Common myeloid progenitor, CD34-positive (primary cell): ENCODE measurements around the gene NVL.

ENCODE experiments used
- CTCF ChIA-PET: fragments of 350-600 bp; sonication (Branson Sonifier 250); formaldehyde crosslinking; loops from one replicate; lab custom pipeline; 2021; ENCODE audit warnings: antibody characterized with exemption; lab: Charles Lee
- POLR2A ChIA-PET: fragments of 350-600 bp; sonication (Branson Sonifier 250); formaldehyde crosslinking; loops from one replicate; lab custom pipeline; 2021; ENCODE audit warnings: antibody characterized with exemption; lab: Charles Lee
- DNase-seq, 3 donors: peaks; one replicate each; pipeline versions ENCODE4 v3.0.0 to v3.0.0-alpha.2; 2013
- H3K27ac ChIP-seq, 2 experiments: 1 replicate in 1 of 2; 2 replicates in 1 of 2; pipeline ENCODE4 v1.7.0; 2013; ENCODE audit warnings: inconsistent platforms in 2 of 2, low read length in 2 of 2, mild to moderate bottlenecking in 2 of 2, low read depth in 1 of 2, moderate library complexity in 1 of 2; ENCODE audit not compliant: severe bottlenecking in 2 of 2, insufficient read depth in 1 of 2, poor library complexity in 1 of 2
- H3K27me3 ChIP-seq, 5 experiments: replicated peaks in 2 of 5; 1 replicate in 3 of 5; 2 replicates in 2 of 5; pipeline versions ENCODE4 v1.6.1 to v1.7.0; 2013; ENCODE audit warnings: low read length in 4 of 5, mild to moderate bottlenecking in 2 of 5, moderate library complexity in 2 of 5, inconsistent platforms in 1 of 5; ENCODE audit not compliant: insufficient read depth in 5 of 5, control insufficient read depth in 4 of 5
- H3K36me3 ChIP-seq, 4 experiments: 1 replicate in 2 of 4; 2 replicates in 2 of 4; pipeline versions ENCODE4 v1.6.1 to v1.7.0; 2013; ENCODE audit warnings: low read length in 3 of 4, control low read depth in 1 of 4, mild to moderate bottlenecking in 1 of 4; ENCODE audit not compliant: control insufficient read depth in 4 of 4, insufficient read depth in 4 of 4
- H3K4me1 ChIP-seq, 4 experiments: 1 replicate in 3 of 4; 2 replicates in 1 of 4; pipeline versions ENCODE4 v1.6.1 to v1.7.1; 2013; ENCODE audit warnings: low read length in 3 of 4, mild to moderate bottlenecking in 3 of 4, control low read depth in 1 of 4, inconsistent platforms in 1 of 4, moderate library complexity in 1 of 4; ENCODE audit not compliant: control insufficient read depth in 4 of 4, insufficient read depth in 4 of 4; ENCODE audit errors: control extremely low read depth in 1 of 4
- H3K4me3 ChIP-seq, 7 experiments: 1 replicate in 4 of 7; 2 replicates in 3 of 7; pipeline versions ENCODE4 v1.5.1 to v1.7.0; 2013; ENCODE audit warnings: mild to moderate bottlenecking in 7 of 7, low read length in 6 of 7, moderate library complexity in 6 of 7, inconsistent platforms in 2 of 7, low read depth in 2 of 7, control low read depth in 1 of 7; ENCODE audit not compliant: insufficient read depth in 4 of 7, control insufficient read depth in 1 of 7; ENCODE audit errors: extremely low read depth in 1 of 7
- H3K9me3 ChIP-seq, 5 experiments: 1 replicate in 4 of 5; 2 replicates in 1 of 5; pipeline versions ENCODE4 v1.6.1 to v1.7.1; 2013; ENCODE audit warnings: low read length in 4 of 5, mild to moderate bottlenecking in 2 of 5, inconsistent platforms in 1 of 5, low read depth in 1 of 5, moderate library complexity in 1 of 5; ENCODE audit not compliant: control insufficient read depth in 4 of 5, insufficient read depth in 2 of 5; ENCODE audit errors: control extremely low read depth in 1 of 5
- WGBS: methylation state at CpG from one replicate; pipeline ENCODE4 v1.1.5; 2013; ENCODE audit not compliant: insufficient coverage; 5-methylcytosine and 5-hydroxymethylcytosine counted together

The NVL gene

GRCh38 chr1:224287714-224288113, 42.3 kb downstream of the NVL start:
- H3K4me3 ChIP-seq: no peak overlapping the region
- ChIA-PET CTCF (interaction anchor here (0.7 kb wide), 1 partner anchor 18 kb away, joined by 3 read pairs; no protein-coding TSS in a partner anchor), POLR2A (no interaction called here)
- H3K27ac ChIP-seq: no peak overlapping the region
- no CpG with 5 or more reads among the region's 2 CpGs for WGBS
- no peaks in the 10 kb centered on the region for H3K4me1 ChIP-seq
- no peak for DNase-seq
- no peaks in the 10 kb centered on the region for H3K27me3 ChIP-seq
- H3K9me3 ChIP-seq: no peaks in the 10 kb centered on the region
- peaks cover 25 to 60% (median 40%) of the 10 kb centered on the region in 4 experiments for H3K36me3 ChIP-seq

GRCh38 chr1:224282140-224282539, 47.8 kb downstream of the NVL start:
- Histone ChIP-seq H3K27me3 (no peaks in the 10 kb centered on the region), H3K4me3 (no peak overlapping the region), H3K36me3 (peaks cover 12 to 52% (median 32%) of the 10 kb centered on the region in 4 experiments), H3K27ac (no peak overlapping the region), H3K4me1 (no peaks in the 10 kb centered on the region), H3K9me3 (no peaks in the 10 kb centered on the region)
- ChIA-PET CTCF (no interaction called here), POLR2A (interaction anchor here (0.6 kb wide), 1 partner anchor 9 kb away, joined by 3 read pairs; no protein-coding TSS in a partner anchor)
- no peak for DNase-seq
- 100% methylated on average over 1 of the region's 3 CpGs for WGBS

GRCh38 chr1:224276771-224277487, 53.0 kb downstream of the NVL start:
- no peaks in the 10 kb centered on the region for H3K9me3 ChIP-seq
- no peak overlapping the region for H3K4me3 ChIP-seq
- peaks cover 8 to 36% (median 23%) of the 10 kb centered on the region in 4 experiments for H3K36me3 ChIP-seq
- H3K4me1 ChIP-seq: no peaks in the 10 kb centered on the region
- CTCF ChIA-PET: no interaction called here
- H3K27ac ChIP-seq: no peak overlapping the region
- H3K27me3 ChIP-seq: no peaks in the 10 kb centered on the region
- no peak for DNase-seq
- POLR2A ChIA-PET: no interaction called here
- no CpG with 5 or more reads among the region's 3 CpGs for WGBS

GRCh38 chr1:224274970-224275626, 54.9 kb downstream of the NVL start:
- no peak for DNase-seq
- H3K4me3 ChIP-seq: no peak overlapping the region
- H3K4me1 ChIP-seq: no peaks in the 10 kb centered on the region
- H3K9me3 ChIP-seq: no peaks in the 10 kb centered on the region
- peaks cover 9 to 31% (median 20%) of the 10 kb centered on the region in 4 experiments for H3K36me3 ChIP-seq
- WGBS: 100% methylated on average over 3 of the region's 6 CpGs
- no peaks in the 10 kb centered on the region for H3K27me3 ChIP-seq
- POLR2A ChIA-PET: no interaction called here
- no peak overlapping the region for H3K27ac ChIP-seq
- CTCF ChIA-PET: interaction anchor here (0.9 to 1.7 kb wide), 2 partner anchors 34 to 56 kb away, joined by 3 read pairs; no protein-coding TSS in a partner anchor

GRCh38 chr1:224273641-224274040, 56.3 kb downstream of the NVL start:
- no peaks in the 10 kb centered on the region for H3K9me3 ChIP-seq
- H3K36me3 ChIP-seq: peaks cover 9 to 31% (median 20%) of the 10 kb centered on the region in 4 experiments
- no peaks in the 10 kb centered on the region for H3K27me3 ChIP-seq
- no peak overlapping the region for H3K4me3 ChIP-seq
- ChIA-PET CTCF (interaction anchor here (1.7 kb wide), 1 partner anchor 33 kb away, joined by 3 read pairs; no protein-coding TSS in a partner anchor), POLR2A (no interaction called here)
- WGBS: no CpG with 5 or more reads among the region's 2 CpGs
- no peaks in the 10 kb centered on the region for H3K4me1 ChIP-seq
- H3K27ac ChIP-seq: no peak overlapping the region
- no peak for DNase-seq

GRCh38 chr1:224271106-224271505, 58.9 kb downstream of the NVL start:
- POLR2A ChIA-PET: no interaction called here
- CTCF ChIA-PET: interaction anchor here (1.2 kb wide), 1 partner anchor 25 kb away, joined by 3 read pairs; no protein-coding TSS in a partner anchor
- Histone ChIP-seq H3K4me3 (no peak overlapping the region), H3K27me3 (no peaks in the 10 kb centered on the region), H3K9me3 (no peaks in the 10 kb centered on the region), H3K27ac (no peak overlapping the region), H3K4me1 (no peaks in the 10 kb centered on the region), H3K36me3 (peaks cover 9 to 33% (median 25%) of the 10 kb centered on the region in 4 experiments)
- no peak for DNase-seq
- 92% methylated on average over 2 of the region's 3 CpGs for WGBS

- H3K27me3 ChIP-seq: no peaks in the 10 kb centered on the region
- POLR2A ChIA-PET: no interaction called here
Observed at GRCh38 chr1:224267925-224268324, 62.0 kb downstream of the NVL start.

More at GRCh38 chr1:224267925-224268324, 62.0 kb downstream of the NVL start:
- DNase-seq: no peak
- H3K9me3 ChIP-seq: no peaks in the 10 kb centered on the region
- CTCF ChIA-PET: no interaction called here
- no peaks in the 10 kb centered on the region for H3K4me1 ChIP-seq
- H3K27ac ChIP-seq: no peak overlapping the region
- peaks cover 2 to 28% (median 18%) of the 10 kb centered on the region in 4 experiments for H3K36me3 ChIP-seq
- 94% methylated on average over 2 of the region's 4 CpGs for WGBS
- no peak overlapping the region for H3K4me3 ChIP-seq
